KMS-11 (cell line): ENCODE data around the gene STIM2.

Experiments used
- H2AFZ ChIP-seq: fragments of 200-600 bp; sonication (generic); 2 replicates; pipeline ENCODE4 v1.6.1; 2016; ENCODE audit warnings: antibody characterized with exemption, mixed run types, low read depth
- H3K27ac ChIP-seq: fragments of 200-600 bp; sonication (generic); 2 replicates; pipeline ENCODE4 v1.6.1; 2016; ENCODE audit warnings: mild to moderate bottlenecking, mixed run types
- H3K27me3 ChIP-seq: fragments of 200-600 bp; sonication (generic); 2 replicates; pipeline ENCODE4 v1.6.1; 2017; ENCODE audit warnings: mild to moderate bottlenecking, low read depth, mixed run types, moderate library complexity; ENCODE audit not compliant: insufficient read depth
- H3K36me3 ChIP-seq: fragments of 200-600 bp; sonication (generic); 2 replicates; pipeline ENCODE4 v1.6.1; 2017; ENCODE audit warnings: mild to moderate bottlenecking, mixed run types; ENCODE audit not compliant: insufficient read depth
- H3K4me1 ChIP-seq: fragments of 200-600 bp; sonication (generic); 2 replicates; pipeline ENCODE4 v1.6.1; 2016; ENCODE audit warnings: mild to moderate bottlenecking, low read depth, mixed run types; ENCODE audit not compliant: poor library complexity, severe bottlenecking
- H3K4me2 ChIP-seq: fragments of 200-600 bp; sonication (generic); 2 replicates; pipeline ENCODE4 v1.7.0; 2016; ENCODE audit warnings: mild to moderate bottlenecking, mixed run types
- H3K4me3 ChIP-seq: fragments of 200-600 bp; sonication (generic); IDR thresholded peaks from 2 replicates; pipeline ENCODE4 v1.6.1; 2017; ENCODE audit warnings: low read depth, low read length, mixed read lengths; ENCODE audit not compliant: insufficient read depth
- H3K79me2 ChIP-seq: fragments of 200-600 bp; sonication (generic); 2 replicates; pipeline ENCODE4 v1.6.1; 2016; ENCODE audit warnings: low read depth, mixed run types; ENCODE audit not compliant: insufficient read depth
- H3K9ac ChIP-seq: fragments of 200-600 bp; sonication (generic); 2 replicates; pipeline ENCODE4 v1.6.1; 2016; ENCODE audit warnings: mild to moderate bottlenecking, mixed run types
- H4K20me1 ChIP-seq: fragments of 200-600 bp; sonication (generic); 2 replicates; pipeline ENCODE4 v1.6.1; 2016; ENCODE audit warnings: mild to moderate bottlenecking, mixed run types; ENCODE audit not compliant: insufficient read depth
- TF ChIP-seq, protein P1 (sequence below): fragments of 200-600 bp; sonication (generic); conservative IDR thresholded peaks from 2 replicates; pipeline ENCODE4 v1.6.1; 2017; ENCODE audit warnings: low read depth, mild to moderate bottlenecking, antibody characterized with exemption, low read length, moderate library complexity, mixed read lengths

The STIM2 gene

DNA sequence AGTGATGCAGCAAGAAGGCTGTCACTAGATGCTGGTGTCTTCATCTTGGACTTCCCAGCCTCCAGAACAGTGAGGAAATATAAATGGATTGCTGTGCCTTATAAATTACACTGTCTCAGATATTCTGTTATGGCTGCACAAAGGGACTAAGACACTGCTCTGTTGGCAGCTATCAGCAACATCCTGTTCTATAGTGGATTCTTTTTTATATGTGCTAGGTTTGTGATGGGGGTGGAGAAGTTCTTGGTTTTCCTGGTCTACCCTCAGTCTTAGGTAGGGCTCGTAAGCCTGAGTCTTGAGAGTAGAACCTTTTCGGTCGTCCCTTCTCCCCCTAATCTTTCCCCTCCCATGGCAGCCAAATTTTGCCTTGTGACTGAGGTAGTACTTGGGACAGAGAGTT lies 17.3 kb downstream of the STIM2 start:
- Histone ChIP-seq H3K4me2 (no peak overlapping the region), H3K9ac (no peak overlapping the region), H3K27ac (no peak overlapping the region), H3K27me3 (no peaks in the 10 kb centered on the region), H3K36me3 (no peaks in the 10 kb centered on the region), H3K4me3 (no peak overlapping the region), H4K20me1 (no peaks in the 10 kb centered on the region), H3K79me2 (no peaks in the 10 kb centered on the region), H2AFZ (no peak overlapping the region), H3K4me1 (peaks cover 31% of the 10 kb centered on the region)
- TF ChIP-seq, protein P1, sequence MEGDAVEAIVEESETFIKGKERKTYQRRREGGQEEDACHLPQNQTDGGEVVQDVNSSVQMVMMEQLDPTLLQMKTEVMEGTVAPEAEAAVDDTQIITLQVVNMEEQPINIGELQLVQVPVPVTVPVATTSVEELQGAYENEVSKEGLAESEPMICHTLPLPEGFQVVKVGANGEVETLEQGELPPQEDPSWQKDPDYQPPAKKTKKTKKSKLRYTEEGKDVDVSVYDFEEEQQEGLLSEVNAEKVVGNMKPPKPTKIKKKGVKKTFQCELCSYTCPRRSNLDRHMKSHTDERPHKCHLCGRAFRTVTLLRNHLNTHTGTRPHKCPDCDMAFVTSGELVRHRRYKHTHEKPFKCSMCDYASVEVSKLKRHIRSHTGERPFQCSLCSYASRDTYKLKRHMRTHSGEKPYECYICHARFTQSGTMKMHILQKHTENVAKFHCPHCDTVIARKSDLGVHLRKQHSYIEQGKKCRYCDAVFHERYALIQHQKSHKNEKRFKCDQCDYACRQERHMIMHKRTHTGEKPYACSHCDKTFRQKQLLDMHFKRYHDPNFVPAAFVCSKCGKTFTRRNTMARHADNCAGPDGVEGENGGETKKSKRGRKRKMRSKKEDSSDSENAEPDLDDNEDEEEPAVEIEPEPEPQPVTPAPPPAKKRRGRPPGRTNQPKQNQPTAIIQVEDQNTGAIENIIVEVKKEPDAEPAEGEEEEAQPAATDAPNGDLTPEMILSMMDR, result no peak

DNA sequence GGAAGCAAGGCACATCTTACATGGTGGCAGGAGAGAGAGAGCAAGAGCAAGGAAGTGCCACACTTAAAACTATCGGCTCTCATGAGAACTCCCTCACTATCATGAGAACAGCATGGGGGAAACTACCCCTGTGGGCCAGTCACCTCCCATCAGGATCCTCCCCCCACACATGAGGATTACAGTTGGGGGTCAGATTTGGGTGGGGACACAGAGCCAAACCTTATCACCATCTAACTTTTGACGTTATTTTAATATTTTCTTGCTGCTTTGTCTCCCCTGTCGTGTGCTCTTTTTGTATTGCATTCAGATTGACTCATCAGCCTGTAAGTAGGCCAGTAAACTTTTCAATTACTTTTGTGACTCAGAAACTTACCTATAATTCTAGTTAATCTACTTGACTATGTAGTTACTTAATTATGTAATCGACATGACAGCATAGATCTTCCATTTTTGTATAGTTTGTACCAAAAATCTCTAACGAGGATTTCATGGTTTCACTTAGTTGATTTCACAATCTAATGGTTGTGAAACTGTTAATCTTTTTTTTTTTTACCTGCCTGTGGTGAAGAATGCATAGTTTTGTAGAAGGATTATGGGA lies 18.3 kb downstream of the STIM2 start:
- no peak overlapping the region for H3K27ac ChIP-seq
- no peak overlapping the region for H3K4me3 ChIP-seq
- H3K4me1 ChIP-seq, result peaks cover 31% of the 10 kb centered on the region
- H3K36me3 ChIP-seq, result no peaks in the 10 kb centered on the region
- H2AFZ ChIP-seq, result no peak overlapping the region
- H3K27me3 ChIP-seq, result no peaks in the 10 kb centered on the region
- no peak overlapping the region for H3K9ac ChIP-seq
- TF ChIP-seq, protein P1, result no peak
- H4K20me1 ChIP-seq, result no peaks in the 10 kb centered on the region
- no peak overlapping the region for H3K4me2 ChIP-seq
- H3K79me2 ChIP-seq, result no peaks in the 10 kb centered on the region

DNA sequence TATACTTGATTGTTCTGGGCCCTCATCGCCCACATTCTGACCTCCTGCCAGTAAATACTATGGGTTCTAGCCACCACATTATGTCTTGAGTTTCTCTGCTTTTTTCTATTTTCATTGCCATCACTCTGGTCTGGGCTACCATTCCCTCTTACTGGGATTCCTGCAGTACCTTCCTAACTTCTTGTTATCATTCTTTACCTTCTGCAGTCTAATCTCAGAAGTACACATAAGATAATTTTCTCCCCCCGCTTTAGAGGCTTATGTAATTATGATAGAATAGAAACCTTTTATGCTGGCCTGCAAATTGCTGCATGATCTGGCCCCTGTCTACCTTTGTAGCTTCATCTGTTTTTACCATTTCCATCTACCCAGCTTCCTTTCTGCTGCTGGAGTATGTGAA lies 19.2 kb downstream of the STIM2 start:
- Histone ChIP-seq H3K36me3 (no peaks in the 10 kb centered on the region), H4K20me1 (no peaks in the 10 kb centered on the region), H3K4me1 (peaks cover 31% of the 10 kb centered on the region), H3K79me2 (no peaks in the 10 kb centered on the region), H3K4me2 (no peak overlapping the region; the same call in 1 of the 2 replicates), H3K27ac (no peak overlapping the region; the same call in 1 of the 2 replicates), H3K4me3 (no peak overlapping the region), H3K9ac (no peak overlapping the region), H2AFZ (no peak overlapping the region), H3K27me3 (no peaks in the 10 kb centered on the region)
- TF ChIP-seq, protein P1, result no peak

DNA sequence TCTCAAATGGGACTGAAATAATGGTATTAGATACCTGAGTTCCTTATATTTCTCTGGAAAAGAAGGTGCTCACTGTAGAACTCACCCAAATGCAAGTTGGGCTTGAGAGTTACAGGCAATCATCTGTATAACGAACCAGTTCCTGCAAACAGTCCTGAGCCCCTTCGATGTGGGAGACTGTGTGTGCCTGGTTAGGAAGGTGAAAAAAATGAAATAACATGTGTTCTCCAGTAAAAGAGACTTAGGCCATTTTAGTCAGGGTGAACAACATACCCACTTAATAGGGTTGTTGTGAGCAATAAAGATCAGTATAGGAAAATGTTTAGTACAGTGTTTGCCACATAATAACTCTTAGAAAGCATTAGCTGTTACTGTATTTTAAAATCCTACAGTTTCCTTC lies 23.4 kb downstream of the STIM2 start:
- TF ChIP-seq, protein P1, result no peak
- H3K36me3 ChIP-seq, result no peaks in the 10 kb centered on the region
- H3K79me2 ChIP-seq, result no peaks in the 10 kb centered on the region
- H3K27me3 ChIP-seq, result no peaks in the 10 kb centered on the region
- no peak overlapping the region for H3K4me3 ChIP-seq
- no peak overlapping the region for H3K9ac ChIP-seq
- no peak overlapping the region for H2AFZ ChIP-seq
- H3K4me2 ChIP-seq, result no peak overlapping the region
- no peak overlapping the region for H3K27ac ChIP-seq
- peaks cover 23% of the 10 kb centered on the region for H3K4me1 ChIP-seq
- no peaks in the 10 kb centered on the region for H4K20me1 ChIP-seq
